Subcutaneous adipose tissue (tissue), 4 donors: Measurements from ENCODE around the gene AGBL4. TPM values are rescaled to one million over a fixed set of nuclear protein-coding genes. Genes with fewer than 3 reads are reported as not detected.

ENCODE experiments used
- total RNA-seq, 4 donors: library from RNA; depleted of rRNA; stranded (reverse); fragments of >200 nt; gene quantifications; one replicate each; pipeline ENCODE4 v1.1.0, GENCODE V29; 2016
- TF ChIP-seq, protein P1 (sequence below): fragments of 450-650 bp; IDR thresholded peaks from one replicate; pipeline ENCODE4 v1.5.1; 2016; ENCODE audit warnings: low read depth, mild to moderate bottlenecking, control low read depth, antibody characterized with exemption, moderate library complexity

AGBL4 gene
- total RNA-seq, 4 donors from 2014 or later = 0.16 to 3.6 (median 0.59) TPM

DNA sequence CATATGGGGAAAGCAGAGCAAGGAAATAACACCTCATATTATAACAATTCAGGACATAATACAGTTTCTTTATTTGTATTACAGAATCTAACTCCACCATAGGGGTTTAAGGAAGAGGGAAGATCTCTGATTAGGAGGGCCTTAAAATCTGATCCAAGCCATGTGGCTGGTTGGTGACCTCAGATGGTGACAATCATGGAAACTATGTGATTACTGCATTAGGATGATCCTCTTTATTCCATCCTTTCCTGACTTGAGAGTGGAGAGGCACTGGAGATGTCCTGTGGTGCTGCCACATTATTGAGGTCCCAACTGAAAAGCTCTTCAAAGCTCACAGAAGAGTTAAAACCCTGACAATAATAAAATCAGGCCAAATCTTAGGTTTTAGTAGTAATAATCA lies 1078.9 kb downstream of the AGBL4 start:
- TF ChIP-seq, protein P1, sequence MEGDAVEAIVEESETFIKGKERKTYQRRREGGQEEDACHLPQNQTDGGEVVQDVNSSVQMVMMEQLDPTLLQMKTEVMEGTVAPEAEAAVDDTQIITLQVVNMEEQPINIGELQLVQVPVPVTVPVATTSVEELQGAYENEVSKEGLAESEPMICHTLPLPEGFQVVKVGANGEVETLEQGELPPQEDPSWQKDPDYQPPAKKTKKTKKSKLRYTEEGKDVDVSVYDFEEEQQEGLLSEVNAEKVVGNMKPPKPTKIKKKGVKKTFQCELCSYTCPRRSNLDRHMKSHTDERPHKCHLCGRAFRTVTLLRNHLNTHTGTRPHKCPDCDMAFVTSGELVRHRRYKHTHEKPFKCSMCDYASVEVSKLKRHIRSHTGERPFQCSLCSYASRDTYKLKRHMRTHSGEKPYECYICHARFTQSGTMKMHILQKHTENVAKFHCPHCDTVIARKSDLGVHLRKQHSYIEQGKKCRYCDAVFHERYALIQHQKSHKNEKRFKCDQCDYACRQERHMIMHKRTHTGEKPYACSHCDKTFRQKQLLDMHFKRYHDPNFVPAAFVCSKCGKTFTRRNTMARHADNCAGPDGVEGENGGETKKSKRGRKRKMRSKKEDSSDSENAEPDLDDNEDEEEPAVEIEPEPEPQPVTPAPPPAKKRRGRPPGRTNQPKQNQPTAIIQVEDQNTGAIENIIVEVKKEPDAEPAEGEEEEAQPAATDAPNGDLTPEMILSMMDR = no peak

DNA sequence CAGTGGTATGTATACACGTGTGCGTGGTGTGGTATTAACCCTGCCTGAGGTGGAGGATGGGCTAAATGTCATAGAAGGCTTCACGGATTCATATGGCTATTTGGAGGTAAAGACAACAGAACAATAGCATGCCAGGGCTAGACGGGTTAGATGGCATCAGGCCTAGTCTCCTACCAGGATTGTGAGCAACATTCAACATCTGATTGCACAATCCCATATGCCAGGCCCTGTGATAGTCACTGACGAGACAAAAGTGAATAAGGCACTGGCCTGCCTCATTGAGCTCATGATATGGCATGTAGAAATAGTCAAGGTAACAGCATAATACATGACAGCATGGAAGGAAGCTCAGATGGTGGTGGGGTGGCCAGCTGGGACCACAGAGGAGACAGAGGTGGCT lies 1079.9 kb downstream of the AGBL4 start:
- TF ChIP-seq, protein P1 = no peak

DNA sequence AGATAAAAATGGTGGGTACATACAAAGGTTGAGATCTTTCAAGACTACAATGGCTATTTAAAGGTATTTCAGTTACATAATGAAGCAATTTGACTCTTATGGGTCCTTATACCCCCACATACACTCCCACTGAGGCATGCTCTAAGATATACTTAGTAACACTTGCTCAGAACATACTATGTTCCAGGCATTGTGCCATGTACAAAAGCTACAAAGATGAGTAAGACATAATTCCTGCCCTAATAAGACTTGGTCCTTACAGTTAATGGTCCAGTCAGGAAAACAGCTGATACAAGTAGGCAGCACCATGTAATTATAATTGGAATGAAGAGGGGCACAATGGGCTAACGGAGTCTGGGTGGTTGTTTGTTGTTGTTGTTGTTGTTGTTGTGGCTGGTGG lies 1080.4 kb downstream of the AGBL4 start:
- TF ChIP-seq, protein P1 = no peak

DNA sequence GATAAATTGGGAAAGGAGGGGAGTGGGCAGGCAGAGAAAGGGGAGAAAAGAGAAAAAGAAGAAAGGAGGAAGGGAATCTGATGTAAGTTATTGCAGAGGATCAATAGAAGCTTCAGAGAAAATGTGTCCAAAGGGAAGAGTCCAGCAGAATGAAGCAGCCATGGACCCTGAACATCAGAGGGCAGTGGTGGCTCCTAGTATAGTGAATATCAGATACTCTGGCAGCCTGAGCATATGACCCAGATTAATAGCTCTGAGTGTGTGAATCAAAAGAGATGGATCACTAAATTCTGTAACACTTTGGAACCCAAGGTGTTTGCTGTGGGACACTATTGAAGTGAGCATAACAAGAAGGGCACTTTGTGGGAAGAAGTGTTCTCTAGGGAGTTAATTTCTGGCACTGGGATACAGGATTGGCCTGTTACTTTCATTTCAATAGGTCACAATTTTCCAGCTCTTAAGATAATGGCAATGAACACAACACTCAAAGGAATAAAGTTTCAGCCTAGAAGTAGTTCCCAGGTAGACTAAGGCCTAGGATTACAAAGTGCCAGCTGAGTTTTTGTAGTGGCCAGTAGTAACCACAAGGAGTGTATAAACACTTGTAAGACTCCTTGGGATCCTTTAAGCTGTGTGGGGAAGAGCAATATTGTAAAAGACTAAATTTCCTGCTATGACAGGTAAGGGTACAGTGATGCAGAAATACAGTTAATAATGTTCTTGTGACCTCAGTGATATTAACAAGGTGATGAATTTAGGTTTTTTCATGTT lies 1082.6 kb downstream of the AGBL4 start:
- TF ChIP-seq, protein P1 = no peak

DNA sequence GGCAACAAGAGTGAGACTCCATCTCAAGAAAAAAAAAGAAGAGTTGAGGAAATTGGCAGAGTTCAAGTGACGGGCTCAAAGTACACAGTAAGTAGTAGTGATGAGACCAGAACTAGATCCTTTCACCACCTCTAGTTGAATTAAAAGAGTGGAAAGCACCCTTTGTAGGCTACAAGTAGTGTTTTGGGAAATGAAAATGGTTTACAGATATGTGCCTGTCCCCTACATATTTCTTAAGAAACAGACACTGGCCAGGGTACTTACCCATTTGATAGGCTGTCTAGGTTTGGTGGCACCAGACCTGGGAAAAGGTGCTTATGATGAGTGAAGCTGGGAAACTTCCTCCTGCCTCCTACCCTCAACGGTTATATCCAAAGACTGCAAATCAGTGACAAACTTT lies 1083.4 kb downstream of the AGBL4 start:
- TF ChIP-seq, protein P1 = no peak

DNA sequence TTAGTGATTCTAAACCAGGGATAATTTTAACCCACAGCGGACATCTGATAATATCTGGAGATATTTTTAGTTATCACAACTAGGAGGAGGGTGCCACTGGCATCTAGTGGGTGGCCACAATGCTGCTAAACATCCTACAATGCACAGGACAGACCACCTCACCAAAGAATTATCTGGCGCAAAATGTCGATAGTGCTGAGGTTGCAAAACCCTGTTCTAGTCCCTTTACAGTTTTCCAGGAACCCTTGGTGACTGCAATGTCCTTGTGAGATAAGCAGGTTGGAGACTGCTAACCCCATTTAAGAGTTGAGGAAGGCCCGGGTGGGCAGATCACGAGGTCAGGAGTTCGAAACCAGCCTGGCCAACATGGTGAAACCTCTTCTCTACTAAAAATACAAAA lies 1083.9 kb downstream of the AGBL4 start:
- TF ChIP-seq, protein P1 = no peak

DNA sequence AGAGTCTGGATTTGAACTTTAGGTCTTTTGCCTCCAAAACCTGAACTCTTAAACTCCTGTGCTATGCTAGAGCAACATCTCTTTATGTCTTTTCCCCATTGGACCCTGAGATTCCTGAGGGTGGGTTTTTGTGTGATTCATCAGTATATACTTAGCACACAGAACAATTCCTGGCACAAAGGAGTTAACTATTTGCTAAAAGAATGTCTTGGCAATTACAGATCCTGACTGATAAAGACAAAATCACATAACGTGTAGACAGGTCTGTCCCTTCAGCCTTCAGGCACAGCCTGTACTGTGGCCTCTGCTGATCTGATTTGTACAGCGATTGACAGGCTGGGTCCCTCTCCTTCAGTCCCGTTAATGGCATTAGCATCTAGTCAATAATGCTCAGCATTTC lies 1084.7 kb downstream of the AGBL4 start:
- TF ChIP-seq, protein P1 = no peak
